K562 (cell line): Measurements from ENCODE around the gene ADM. TPM values are rescaled to one million over a fixed set of nuclear protein-coding genes. Genes with fewer than 3 reads are reported as not detected.
A peak's percentile ranks its signal among the peaks of the same experiment; 100 is the strongest.

ENCODE experiments used
- C11orf30 ChIP-seq: fragments of 450-650 bp; IDR thresholded peaks from 2 replicates; pipeline ENCODE4 v1.6.1; 2016; ENCODE audit warnings: low read depth, mild to moderate bottlenecking
- CHD4 ChIP-seq: fragments of 200-600 bp; sonication (generic); IDR thresholded peaks from 3 replicates; pipeline ENCODE4 v1.6.1; 2012; ENCODE audit warnings: low read depth, mild to moderate bottlenecking, mixed read lengths, low read length, inconsistent platforms; ENCODE audit not compliant: insufficient read depth, insufficient replicate concordance, poor library complexity, severe bottlenecking
- CREM ChIP-seq: IDR thresholded peaks from 2 replicates; pipeline ENCODE4 v1.6.1; 2014; ENCODE audit warnings: antibody characterized with exemption, low read depth
- DACH1 ChIP-seq: fragments of 450-650 bp; IDR thresholded peaks from 2 replicates; pipeline ENCODE4 v1.6.1; 2018; ENCODE audit not compliant: partially characterized antibody
- HMGN3 ChIP-seq: IDR thresholded peaks from 2 replicates; pipeline ENCODE4 v1.6.1; 2011; ENCODE audit warnings: borderline replicate concordance, low read depth, mild to moderate bottlenecking, mixed read lengths, low read length; ENCODE audit not compliant: insufficient read length; ENCODE audit errors: extremely low read depth
- KLF16 ChIP-seq: IDR thresholded peaks from 2 replicates; pipeline ENCODE4 v1.6.1; 2016; ENCODE audit warnings: antibody characterized with exemption
- KLF6 ChIP-seq: fragments of 250-450 bp; sonication (Bioruptor Pico); IDR thresholded peaks from 2 replicates; pipeline ENCODE4 v1.4.0; 2020; ENCODE audit warnings: mild to moderate bottlenecking, moderate library complexity, borderline replicate concordance
- NFE2 ChIP-seq: IDR thresholded peaks from 2 replicates; pipeline ENCODE4 v1.6.1; 2014; ENCODE audit warnings: antibody characterized with exemption, low read depth
- NFXL1 ChIP-seq: fragments of 450-650 bp; formaldehyde crosslinking; IDR thresholded peaks from 2 replicates; pipeline ENCODE4 v1.4.0; 2021; ENCODE audit warnings: mild to moderate bottlenecking
- NR1H2 ChIP-seq: sonication (generic); formaldehyde crosslinking; IDR thresholded peaks from 2 replicates; pipeline ENCODE4 v1.4.0; 2020; ENCODE audit warnings: mild to moderate bottlenecking, missing genetic modification reagents
- PHF21A ChIP-seq: fragments of 450-650 bp; IDR thresholded peaks from 2 replicates; pipeline ENCODE4 v1.6.1; 2017; ENCODE audit warnings: low read depth, borderline replicate concordance
- POLR2AphosphoS5 ChIP-seq: IDR thresholded peaks from 2 replicates; pipeline ENCODE4 v1.6.1; 2011; ENCODE audit warnings: mild to moderate bottlenecking, low read depth, low read length, moderate library complexity; ENCODE audit not compliant: control insufficient read depth, insufficient read depth
- RB1 ChIP-seq: fragments of 450-650 bp; IDR thresholded peaks from 2 replicates; pipeline ENCODE4 v1.6.1; 2017; ENCODE audit warnings: low read depth, mild to moderate bottlenecking
- SMARCA5 ChIP-seq: fragments of 450-650 bp; IDR thresholded peaks from 2 replicates; pipeline ENCODE4 v1.6.1; 2016
- TEAD4 ChIP-seq, 2 experiments: sonication (generic) in 1 of 2; formaldehyde crosslinking in 1 of 2; IDR thresholded peaks; 2 replicates each; pipeline versions ENCODE4 v1.6.1 to v1.8.0; 2012 to 2022; ENCODE audit warnings: borderline replicate concordance in 1 of 2, inconsistent platforms in 1 of 2, low read length in 1 of 2, mild to moderate bottlenecking in 1 of 2, missing genetic modification reagents in 1 of 2
- U2AF1 ChIP-seq: fragments of 200-400 bp; formaldehyde crosslinking; optimal IDR thresholded peaks from 2 replicates; pipeline ENCODE3; 2017; ENCODE audit warnings: mild to moderate bottlenecking, low read depth, low read length, moderate library complexity
- ZNF121 ChIP-seq: sonication (generic); formaldehyde crosslinking; conservative IDR thresholded peaks from 2 replicates; pipeline ENCODE4 v1.8.0; 2022; ENCODE audit warnings: missing genetic modification reagents
- polyA plus RNA-seq, 8 experiments: library from polyadenylated mRNA; depleted of rRNA in 4 of 8; stranded (reverse) in 5 of 8; unstranded in 3 of 8; fragments of >200 nt; fragmentation: Nextera tagmentation in 2 of 8; fragmentation: Illumina TruSeq in 1 of 8; extraction: Ambion mirVana in 2 of 8; extraction: Trizol in 1 of 8; gene quantifications; 2 replicates each; pipeline versions ENCODE4 v1.2.1 to v1.2.3, GENCODE V29; 2011 to 2014; ENCODE audit warnings: inconsistent platforms in 1 of 8, missing spikeins in 1 of 8
- total RNA-seq, 7 experiments: library from RNA; depleted of rRNA in 6 of 7; stranded (reverse); fragments of >200 nt in 6 of 7; fragmentation: Illumina TruSeq in 2 of 7; extraction: Trizol in 2 of 7; gene quantifications; 2 replicates each; pipeline versions ENCODE4 v1.2.1 to v1.2.3, GENCODE V29; 2011 to 2021; ENCODE audit warnings: low replicate concordance in 1 of 7
- TF ChIP-seq, protein P1 (sequence below): fragments of 200-800 bp; sonication (Bioruptor generic); IDR thresholded peaks from 2 replicates; pipeline ENCODE4 v1.6.1; 2017; ENCODE audit warnings: missing genetic modification characterization, missing compliant biosample characterization
- TF ChIP-seq, protein P2 (sequence below): sonication (generic); formaldehyde crosslinking; IDR thresholded peaks from 2 replicates; pipeline ENCODE4 v1.8.0; 2022; ENCODE audit warnings: missing genetic modification reagents, mild to moderate bottlenecking, borderline replicate concordance
- TF ChIP-seq, protein P3 (sequence below): fragments of 250-450 bp; sonication (Bioruptor Pico); IDR thresholded peaks from 2 replicates; pipeline ENCODE4 v1.4.0; 2020; ENCODE audit warnings: mild to moderate bottlenecking
- TF ChIP-seq, protein P4 (sequence below): IDR thresholded peaks from 3 replicates; pipeline ENCODE4 v1.6.1; 2011; ENCODE audit warnings: borderline replicate concordance, mild to moderate bottlenecking; ENCODE audit not compliant: insufficient read length, insufficient read depth

ADM gene
- total and polyA plus RNA-seq, 9 of the 15 experiments (the other 6 are each of a cell fraction or from before 2014, with no cell fraction given): 0.23 to 0.49 (median 0.32) TPM; not detected in 6

DNA sequence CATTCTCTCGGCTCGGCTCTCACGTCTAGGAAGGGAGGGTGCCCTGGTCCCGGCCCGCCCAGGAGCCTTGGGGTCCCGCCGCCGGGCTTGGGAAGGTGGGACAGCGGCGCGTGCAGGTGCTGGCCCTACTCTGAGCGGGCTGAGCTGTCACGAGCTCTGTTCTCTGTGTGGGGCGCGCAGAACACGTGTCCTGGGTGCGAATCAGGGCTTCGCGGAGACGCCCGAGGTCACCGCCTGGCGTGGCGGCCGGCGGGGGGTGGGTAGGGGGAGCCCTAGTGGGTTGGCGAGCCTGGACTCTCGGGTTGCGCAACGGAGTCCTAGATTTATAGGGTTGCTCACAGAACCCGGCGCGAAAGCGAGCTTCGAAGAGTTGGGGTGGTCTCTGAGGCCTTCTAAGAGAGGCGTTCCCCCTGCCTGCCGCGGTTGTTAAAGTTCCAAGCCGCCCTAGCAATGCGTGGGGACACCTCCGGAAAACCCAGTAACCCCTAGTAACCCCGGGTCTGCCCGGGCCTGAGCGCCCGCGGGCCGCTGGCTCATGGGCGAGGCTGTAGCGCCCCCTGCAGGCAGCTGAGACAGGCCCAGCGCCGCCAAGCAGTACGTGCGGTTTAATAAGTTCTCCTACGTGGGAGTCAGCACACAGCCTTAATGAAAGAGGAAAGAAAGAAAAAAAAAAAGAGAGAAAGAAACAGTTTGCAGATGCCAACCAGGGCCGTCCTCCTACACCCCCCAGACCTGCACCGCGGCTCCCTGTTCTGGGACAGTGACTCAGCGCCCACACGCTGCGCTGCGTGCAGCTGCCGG is 2.7 kb downstream of the ADM start (continued):
- TF ChIP-seq, protein P1, sequence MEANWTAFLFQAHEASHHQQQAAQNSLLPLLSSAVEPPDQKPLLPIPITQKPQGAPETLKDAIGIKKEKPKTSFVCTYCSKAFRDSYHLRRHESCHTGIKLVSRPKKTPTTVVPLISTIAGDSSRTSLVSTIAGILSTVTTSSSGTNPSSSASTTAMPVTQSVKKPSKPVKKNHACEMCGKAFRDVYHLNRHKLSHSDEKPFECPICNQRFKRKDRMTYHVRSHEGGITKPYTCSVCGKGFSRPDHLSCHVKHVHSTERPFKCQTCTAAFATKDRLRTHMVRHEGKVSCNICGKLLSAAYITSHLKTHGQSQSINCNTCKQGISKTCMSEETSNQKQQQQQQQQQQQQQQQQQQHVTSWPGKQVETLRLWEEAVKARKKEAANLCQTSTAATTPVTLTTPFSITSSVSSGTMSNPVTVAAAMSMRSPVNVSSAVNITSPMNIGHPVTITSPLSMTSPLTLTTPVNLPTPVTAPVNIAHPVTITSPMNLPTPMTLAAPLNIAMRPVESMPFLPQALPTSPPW (CRISPR knock-in tag): peak; percentile 48
- TF ChIP-seq HMGN3: peak; percentile 14
- TF ChIP-seq POLR2AphosphoS5: no peak
- no peak for TF ChIP-seq KLF6 (CRISPR knock-in tag)
- TF ChIP-seq SMARCA5: no peak; the same call in 1 of the 2 replicates
- no peak for TF ChIP-seq U2AF1
- peak; percentile 100 for TF ChIP-seq NR1H2
- peak; percentile 38 for TF ChIP-seq DACH1
- TF ChIP-seq CREM: peak; percentile 64
- TF ChIP-seq KLF16: 0 out of 2 replicates have a peak, but pooled peaks have one; percentile 17
- TF ChIP-seq, protein P2, sequence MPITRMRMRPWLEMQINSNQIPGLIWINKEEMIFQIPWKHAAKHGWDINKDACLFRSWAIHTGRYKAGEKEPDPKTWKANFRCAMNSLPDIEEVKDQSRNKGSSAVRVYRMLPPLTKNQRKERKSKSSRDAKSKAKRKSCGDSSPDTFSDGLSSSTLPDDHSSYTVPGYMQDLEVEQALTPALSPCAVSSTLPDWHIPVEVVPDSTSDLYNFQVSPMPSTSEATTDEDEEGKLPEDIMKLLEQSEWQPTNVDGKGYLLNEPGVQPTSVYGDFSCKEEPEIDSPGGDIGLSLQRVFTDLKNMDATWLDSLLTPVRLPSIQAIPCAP: no peak
- no peak for TF ChIP-seq NFXL1
- TF ChIP-seq ZNF121 (CRISPR knock-in tag): no peak
- TF ChIP-seq RB1: peak; percentile 81; the same call in 1 of the 2 replicates
- TF ChIP-seq CHD4: peak; percentile 61
- TF ChIP-seq C11orf30: peak; percentile 91
- 0 out of 2 replicates have a peak, but pooled peaks have one; percentile 7 for TF ChIP-seq TEAD4 (IDR thresholded peaks at IDR 0.05; ENCODE audit: low read length)
- TF ChIP-seq TEAD4 (CRISPR knock-in tag; IDR thresholded peaks at IDR 0.05; ENCODE audit: borderline replicate concordance): no peak
- TF ChIP-seq PHF21A: peak; percentile 84; the same call in 1 of the 2 replicates
- TF ChIP-seq, protein P3, sequence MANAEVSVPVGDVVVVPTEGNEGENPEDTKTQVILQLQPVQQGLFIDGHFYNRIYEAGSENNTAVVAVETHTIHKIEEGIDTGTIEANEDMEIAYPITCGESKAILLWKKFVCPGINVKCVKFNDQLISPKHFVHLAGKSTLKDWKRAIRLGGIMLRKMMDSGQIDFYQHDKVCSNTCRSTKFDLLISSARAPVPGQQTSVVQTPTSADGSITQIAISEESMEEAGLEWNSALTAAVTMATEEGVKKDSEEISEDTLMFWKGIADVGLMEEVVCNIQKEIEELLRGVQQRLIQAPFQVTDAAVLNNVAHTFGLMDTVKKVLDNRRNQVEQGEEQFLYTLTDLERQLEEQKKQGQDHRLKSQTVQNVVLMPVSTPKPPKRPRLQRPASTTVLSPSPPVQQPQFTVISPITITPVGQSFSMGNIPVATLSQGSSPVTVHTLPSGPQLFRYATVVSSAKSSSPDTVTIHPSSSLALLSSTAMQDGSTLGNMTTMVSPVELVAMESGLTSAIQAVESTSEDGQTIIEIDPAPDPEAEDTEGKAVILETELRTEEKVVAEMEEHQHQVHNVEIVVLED (CRISPR knock-in tag): peak; percentile 37; the same call in 1 of the 2 replicates
- peak; percentile 96 for TF ChIP-seq NFE2
- TF ChIP-seq, protein P4, sequence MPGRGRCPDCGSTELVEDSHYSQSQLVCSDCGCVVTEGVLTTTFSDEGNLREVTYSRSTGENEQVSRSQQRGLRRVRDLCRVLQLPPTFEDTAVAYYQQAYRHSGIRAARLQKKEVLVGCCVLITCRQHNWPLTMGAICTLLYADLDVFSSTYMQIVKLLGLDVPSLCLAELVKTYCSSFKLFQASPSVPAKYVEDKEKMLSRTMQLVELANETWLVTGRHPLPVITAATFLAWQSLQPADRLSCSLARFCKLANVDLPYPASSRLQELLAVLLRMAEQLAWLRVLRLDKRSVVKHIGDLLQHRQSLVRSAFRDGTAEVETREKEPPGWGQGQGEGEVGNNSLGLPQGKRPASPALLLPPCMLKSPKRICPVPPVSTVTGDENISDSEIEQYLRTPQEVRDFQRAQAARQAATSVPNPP: no peak
